NOMO-1 treated with dmso at 0.1 percent for 144 hours (cell line): ENCODE results near the gene PDE4B.
"Not testable (repeated sequence)": the region's sequence is repeated elsewhere in the genome, so short reads cannot be mapped to it uniquely, and the experiment has no call there.

ENCODE experiments used
- DNase-seq: peaks from one replicate; lab custom pipeline; 2025; ENCODE audit not compliant: unreplicated experiment; lab: John Stamatoyannopoulos, UW

The PDE4B gene

DNA sequence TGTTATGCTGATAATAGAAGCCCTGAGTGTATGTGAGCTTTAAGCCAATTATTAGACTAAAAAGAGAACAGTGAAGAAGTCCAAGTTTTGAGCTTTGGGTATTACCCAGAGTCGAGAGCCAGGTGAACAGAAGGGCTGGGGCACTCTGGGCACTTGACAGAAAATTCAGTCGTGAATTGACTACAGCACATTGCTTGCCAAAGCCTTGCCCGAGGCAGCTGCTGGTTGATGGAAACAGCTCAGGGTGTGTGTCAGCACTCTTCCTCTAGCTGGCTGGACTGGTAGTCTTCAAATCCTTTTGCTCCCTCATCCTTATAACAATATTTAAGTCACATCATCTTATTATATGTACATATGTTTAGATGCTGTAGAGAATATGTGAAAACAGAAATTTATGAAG lies 21.3 kb downstream of the PDE4B start:
- no peak for DNase-seq

DNA sequence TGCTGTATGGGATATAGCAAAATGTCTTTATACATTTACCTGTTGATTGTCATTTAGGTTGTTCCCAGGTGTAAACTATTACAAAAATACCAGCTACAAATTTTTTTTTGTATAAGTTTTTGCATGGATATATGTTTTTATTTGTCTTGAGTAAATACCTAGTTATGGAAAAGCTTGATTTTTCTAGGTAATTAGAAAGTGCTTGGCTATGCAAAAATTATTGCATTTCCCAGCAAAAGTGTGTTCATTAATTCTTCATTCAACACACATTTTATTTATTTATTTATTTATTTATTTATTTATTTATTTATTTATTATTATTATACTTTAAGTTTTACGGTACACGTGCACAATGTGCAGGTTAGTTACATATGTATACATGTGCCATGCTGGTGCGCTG lies 22.1 kb downstream of the PDE4B start:
- DNase-seq = no peak

DNA sequence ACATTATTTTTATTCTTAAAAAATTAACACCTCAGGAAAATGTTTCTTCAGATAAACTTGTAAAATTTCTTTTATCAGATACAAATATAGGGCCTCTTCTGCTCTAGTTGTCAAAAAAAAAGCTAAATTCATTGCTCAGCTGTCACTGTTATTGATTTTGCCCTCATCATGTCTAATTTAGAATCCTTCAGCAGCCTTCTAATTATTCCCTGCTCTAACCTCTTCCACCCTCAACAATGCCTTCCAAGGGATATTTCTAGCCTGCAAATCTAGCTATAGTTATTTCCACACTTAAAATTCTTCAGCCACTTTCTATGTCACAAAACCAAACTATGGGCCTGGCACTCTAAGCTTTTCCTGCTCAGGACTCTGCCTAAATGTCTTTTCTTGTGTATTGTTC lies 25.2 kb downstream of the PDE4B start:
- DNase-seq = no peak

DNA sequence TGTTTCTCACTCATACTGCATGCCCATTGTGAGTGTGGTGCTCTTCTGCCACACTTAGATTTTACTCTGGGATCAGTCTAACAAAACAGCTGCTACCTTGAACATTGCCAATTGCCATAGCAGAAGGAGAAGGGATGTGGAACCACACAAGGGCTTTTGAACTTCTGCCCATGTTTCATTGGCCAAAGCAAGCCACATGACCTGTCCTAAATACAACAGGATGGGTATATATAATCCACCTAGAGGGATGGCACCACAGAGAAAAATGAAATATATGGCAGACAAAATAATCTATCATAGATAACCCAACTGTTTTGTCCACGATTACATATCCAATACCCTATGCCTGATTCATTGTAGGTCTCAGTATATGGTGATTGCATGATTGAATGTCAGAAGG lies 26.3 kb downstream of the PDE4B start:
- no peak for DNase-seq

- no peak for DNase-seq
Observed at GRCh38 chr1:65820983-65821382, 28.3 kb downstream of the PDE4B start.

GRCh38 chr1:65821386-65821785 lies 28.7 kb downstream of the PDE4B start:
- no peak for DNase-seq

GRCh38 chr1:65824103-65824502 lies 31.4 kb downstream of the PDE4B start:
- no peak for DNase-seq

GRCh38 chr1:65825741-65826140 lies 33.0 kb downstream of the PDE4B start:
- DNase-seq = no peak

- no peak for DNase-seq
Observed at GRCh38 chr1:65826782-65827181, 34.1 kb downstream of the PDE4B start.

DNA sequence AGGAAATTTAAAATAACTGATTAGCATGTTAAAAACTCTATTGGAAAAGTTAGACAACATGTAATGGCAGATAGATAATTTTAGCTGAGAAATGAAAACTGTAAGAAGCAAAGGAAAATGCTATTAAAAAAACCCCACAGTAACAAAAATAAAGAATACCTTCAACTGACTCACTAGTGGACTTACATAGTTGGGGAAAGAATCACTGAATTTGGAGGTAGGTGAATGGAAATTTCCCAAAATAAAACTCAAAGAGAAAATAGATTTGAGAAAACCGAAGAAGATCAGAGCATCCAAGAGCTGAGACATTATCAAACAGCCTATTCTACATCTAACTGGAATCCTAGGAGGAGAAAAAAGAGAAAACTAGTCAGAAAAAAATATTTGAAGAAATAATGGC lies 34.7 kb downstream of the PDE4B start:
- no peak for DNase-seq

DNA sequence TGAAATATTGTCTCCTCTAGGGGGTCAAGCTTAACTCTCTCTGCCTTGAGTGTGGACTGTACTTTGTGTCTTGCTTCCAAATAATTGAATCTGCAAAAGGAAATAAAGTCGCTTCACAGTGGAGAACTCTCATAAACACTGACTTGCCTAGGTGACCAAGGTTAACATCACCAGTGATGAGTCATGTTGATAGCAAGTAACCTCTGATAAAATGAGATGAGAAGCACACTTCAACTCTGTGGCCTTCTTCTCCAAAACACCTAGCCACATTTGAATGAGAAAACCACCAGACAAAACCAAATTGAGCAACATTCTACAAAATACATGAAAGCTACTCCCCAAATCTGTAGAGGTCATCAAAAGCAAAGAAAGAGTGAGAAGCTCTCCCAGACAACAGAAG lies 37.6 kb downstream of the PDE4B start:
- DNase-seq = no peak

DNA sequence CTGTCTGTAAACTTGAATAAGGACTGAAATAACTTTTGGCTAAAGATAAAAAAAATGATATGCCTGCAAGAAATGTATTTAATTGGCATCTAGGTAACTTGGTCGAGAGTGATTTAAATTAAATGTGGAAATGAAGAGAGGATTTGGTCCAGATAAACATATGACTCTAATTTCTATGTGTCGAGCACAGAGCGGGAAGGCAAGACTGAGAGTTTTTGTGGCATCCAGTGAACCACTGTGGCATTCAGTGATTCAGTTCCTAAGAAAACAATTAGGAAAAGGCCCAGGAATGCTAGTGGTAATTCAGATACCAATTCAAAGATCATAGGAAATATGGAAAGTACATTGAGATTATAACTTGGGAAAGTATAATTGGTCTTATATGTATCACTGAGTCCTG lies 39.6 kb downstream of the PDE4B start:
- DNase-seq = no peak

DNA sequence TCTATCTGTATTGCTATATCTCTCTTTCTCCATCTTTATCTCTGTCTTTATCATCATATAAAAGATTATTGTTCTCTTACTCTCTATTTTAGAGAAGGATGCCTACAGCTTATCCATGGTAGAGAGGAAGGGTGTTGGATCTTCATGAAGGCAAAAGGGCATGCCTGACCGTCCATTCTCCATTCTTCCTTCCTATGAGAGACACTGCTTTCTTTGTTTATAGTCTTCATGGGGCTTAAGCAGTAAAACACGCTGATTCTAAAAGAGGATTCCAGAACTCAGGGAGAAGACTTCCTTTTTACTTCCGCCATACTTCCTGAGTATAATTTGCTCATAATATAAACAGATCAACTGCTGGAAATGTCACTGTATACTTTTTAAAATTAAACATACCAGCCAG lies 44.0 kb downstream of the PDE4B start:
- no peak for DNase-seq

GRCh38 chr1:65840683-65841082 lies 48.0 kb downstream of the PDE4B start:
- no peak for DNase-seq

DNA sequence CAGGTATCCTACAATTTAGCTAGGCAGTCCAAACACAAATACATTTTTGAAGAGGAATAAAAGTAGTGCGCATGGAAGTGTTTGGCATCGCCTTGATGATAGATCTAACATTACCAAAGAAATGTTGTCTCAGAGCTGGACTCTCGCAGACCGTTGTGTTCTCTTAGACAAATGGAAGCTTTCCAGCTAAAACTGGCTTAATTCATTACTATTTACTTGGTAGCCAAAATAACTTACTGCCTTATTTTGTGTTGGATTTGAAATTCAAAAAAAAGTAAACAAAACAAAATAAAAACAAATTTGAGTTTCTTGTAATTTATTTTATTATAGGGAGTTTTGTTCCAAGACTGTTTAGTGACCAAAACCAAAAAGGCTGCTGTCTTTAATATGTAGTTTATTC lies 51.6 kb downstream of the PDE4B start:
- no peak for DNase-seq

DNA sequence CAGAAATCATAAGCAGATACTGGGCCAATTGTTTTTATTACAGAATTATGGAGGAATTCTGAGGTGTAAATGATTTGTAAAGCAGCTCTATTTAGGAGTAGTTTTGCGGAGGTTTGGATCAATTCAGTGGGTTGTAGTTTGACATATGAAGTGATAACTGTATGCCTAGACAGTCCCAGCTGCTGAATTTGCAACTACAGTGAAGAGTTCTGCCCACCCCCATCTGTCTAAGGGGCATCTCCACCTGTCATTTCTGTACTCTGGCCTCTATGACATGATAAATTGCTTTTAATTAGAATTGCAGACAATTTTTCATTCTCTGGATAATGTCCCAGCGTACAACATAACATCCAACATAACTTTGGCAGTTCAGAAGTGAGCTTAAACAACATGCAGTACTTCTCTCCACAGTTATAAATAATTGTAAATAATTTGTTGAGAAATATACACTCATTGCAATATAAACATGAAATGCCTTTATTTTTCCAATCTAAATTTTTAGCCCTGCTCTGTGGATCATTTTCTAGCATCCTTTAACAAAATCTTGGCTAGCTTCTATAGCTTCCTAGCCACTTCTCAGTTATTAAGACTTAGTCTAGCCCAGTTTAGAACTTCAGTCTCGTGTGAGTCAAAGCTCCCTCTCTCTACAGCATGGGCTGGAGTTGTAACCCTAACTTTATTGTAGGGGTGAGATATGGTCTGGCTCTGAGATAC lies 52.3 kb downstream of the PDE4B start:
- no peak for DNase-seq

DNA sequence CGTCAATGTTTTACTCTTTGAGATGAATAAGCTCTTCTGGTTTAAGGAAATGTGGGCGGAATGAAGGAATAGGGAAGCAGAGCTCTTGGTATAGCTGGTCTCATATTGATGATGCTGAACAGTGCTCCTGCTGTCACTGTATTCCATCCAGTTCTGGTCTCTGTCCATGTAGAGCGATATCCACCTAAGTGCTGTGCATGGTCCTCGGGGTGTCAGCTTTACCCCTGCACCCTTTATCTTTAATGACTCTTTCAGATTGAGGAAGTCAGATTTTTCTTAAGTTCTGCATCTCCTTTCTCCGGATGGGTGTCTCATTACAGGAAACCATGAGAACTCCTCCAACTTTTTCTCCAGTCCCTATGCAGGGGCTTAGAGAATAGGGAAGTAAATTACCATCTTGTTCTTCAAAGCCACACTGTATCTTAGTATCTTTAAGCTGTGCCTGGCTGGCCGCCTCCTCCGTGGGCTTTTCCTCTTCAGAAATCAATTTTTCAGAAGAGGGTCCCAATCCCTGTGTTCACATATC lies 52.9 kb downstream of the PDE4B start:
- no peak for DNase-seq

- no peak for DNase-seq
Observed at GRCh38 chr1:65846866-65847265, 54.2 kb downstream of the PDE4B start.

DNA sequence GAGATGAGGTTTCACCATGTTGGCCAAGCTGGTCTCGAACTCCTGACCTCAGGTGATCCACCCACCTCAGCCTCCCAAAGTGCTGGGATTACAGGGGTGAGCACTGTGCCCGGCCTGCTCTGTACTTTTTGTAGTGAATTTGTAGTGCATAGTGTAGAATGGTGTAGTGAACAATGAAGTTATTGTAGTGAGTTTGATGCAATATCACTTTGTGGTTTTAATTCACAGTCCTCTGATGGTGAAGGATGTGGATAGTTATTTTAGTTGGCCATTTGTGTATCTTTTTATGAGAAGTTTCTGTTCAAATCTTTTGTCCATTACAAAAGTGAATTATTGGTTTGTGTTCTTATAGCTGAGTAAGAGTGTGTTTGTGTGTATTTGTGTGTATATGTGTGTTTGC lies 57.6 kb downstream of the PDE4B start:
- no peak for DNase-seq

GRCh38 chr1:65856591-65856990 lies 63.9 kb downstream of the PDE4B start:
- not testable (repeated sequence) for DNase-seq

GRCh38 chr1:65866439-65866838 lies 73.7 kb downstream of the PDE4B start:
- no peak for DNase-seq

DNA sequence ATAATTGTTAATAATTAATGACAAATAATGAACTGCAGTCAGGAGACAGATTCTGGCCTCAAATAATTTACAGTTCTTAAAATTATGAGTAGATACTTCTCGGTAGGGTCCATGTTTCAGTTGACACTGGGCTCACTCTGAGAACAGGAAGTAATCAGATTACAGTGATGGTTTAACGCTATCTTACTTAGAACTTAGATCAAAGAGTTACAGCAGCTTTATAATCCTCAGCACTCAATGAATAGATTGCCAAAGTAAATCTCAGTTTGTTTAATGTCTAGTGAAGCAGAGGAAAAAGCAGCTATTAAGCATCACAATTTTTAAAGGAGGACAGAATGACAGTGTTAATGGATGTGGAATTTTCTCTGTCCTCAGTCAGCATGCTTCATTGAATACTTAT lies 79.6 kb downstream of the PDE4B start:
- DNase-seq = no peak

DNA sequence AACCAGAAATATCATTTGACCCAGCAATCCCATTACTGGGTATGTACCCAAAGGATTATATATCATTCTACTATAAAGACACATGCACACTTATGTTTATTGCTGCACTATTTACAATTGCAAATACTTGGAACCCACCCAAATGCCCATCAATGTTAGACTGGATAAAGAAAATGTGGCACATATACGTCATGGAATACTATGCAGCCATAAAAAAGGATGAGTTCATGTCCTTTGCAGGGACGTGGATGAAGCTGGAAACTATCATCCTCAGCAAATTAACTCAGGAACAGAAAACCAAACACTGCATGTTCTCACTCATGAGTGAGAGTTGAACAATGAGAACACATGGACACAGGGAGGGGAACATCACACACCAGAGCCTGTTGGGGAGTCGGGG lies 85.6 kb downstream of the PDE4B start:
- DNase-seq = not testable (repeated sequence)
